HG03175 (cell line): ENCODE data around the gene SCUBE1.

Experiments
- ATAC-seq: cut with Tn5 transposase; IDR thresholded peaks from one replicate; pipeline ENCODE4 v1.9.1; 2021; ENCODE audit warnings: mild to moderate bottlenecking, moderate library complexity; ENCODE audit not compliant: unreplicated experiment

Gene SCUBE1

DNA sequence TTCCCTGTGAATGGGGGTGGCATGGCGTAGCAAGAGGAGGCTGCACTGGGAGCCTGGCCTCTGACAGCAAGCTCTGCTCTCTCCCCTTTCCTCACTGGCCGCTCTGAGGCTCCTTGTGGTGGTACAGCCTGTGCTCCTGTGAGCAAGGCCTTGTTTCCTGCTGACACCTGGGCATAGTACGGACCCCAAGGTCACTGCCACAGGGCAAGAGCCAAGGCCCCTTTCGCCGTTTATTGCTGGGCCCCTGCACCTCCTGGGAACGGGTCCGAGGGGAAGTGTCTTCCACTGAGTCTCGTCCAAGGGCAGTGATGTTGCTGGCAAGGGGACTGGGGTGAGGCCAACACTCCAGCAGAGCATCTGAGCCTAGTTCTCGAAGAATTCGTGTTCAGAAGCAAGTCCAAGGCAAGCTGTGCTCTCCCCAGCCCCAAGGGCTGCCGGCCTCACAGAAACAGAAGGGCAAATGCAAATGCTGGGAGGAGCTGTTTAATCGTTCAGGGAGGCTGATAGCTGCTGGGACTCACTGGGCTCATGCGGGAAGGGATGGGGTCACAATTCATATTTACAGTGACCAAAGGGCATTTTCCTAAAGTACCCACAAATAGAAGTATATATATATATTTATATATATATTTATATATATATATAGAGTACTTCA lies 140.3 kb downstream of the SCUBE1 start:
- no peak for ATAC-seq

GRCh38 chr22:43202326-43202725 lies 140.8 kb downstream of the SCUBE1 start:
- ATAC-seq, result no peak

GRCh38 chr22:43201486-43202219 lies 141.5 kb downstream of the SCUBE1 start:
- no peak for ATAC-seq

GRCh38 chr22:43200555-43200954 lies 142.6 kb downstream of the SCUBE1 start:
- no peak for ATAC-seq

DNA sequence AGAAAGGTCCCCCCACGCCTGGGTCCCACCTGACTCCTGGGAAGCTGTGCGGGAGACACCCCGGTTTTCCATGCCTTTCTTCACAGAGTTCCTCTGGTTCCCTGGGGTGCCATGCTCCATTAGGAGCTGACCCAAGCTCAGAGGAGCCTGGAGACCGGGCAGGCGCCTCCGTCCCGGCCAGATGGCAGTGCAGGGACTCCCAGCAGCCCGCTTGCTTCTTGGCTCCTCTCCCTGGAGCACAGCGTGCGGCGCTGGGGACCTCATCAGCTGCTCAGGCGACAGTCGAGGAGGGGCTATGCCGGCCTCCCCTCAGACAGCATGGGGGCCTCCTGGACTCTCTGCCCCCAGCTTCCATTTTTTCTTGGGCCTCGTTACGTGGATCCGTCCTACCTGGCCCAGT lies 143.1 kb downstream of the SCUBE1 start:
- ATAC-seq, result no peak

DNA sequence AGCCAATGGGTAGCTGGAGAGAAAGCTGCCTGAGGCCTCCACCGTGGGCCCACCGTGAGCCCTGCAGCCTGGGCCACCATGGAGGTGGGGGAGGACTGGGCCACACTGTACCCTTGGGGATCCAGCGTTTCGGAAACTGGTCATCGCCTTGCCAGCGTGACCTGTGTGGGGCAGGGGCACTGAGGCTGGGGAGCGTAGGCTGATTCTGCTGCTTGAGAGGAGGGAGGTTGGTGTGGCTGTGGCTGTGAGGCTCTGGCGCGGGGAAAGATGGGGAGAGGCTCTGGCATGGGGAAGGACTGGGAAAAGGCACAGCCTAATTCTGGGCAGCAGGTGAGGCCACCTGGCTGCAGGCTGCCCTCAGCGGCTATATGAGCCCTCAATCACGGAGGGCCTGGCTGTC lies 143.6 kb downstream of the SCUBE1 start:
- no peak for ATAC-seq

- ATAC-seq, result no peak
These were observed 144.2 kb downstream of the SCUBE1 start for GRCh38 chr22:43198936-43199335.

DNA sequence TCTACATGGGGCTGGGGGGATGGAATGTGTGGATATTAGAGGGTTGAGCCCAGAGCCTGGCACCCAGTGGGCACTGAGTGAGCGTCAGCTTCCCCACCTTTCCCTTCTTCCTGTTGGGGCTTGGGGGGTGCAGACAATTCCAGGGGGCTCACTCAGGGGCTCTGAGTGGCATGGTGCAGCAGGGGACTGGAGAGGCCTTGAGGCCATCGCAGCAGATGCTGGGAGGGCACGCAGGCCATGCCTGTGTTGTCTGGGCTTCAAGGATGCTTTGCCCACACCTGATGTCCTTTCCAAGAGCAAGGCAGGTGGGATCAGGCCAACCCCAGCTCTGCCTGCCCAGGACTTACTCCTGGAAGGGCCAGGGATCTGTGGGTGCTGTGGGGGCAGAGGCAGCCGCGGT lies 145.0 kb downstream of the SCUBE1 start:
- ATAC-seq, result no peak

DNA sequence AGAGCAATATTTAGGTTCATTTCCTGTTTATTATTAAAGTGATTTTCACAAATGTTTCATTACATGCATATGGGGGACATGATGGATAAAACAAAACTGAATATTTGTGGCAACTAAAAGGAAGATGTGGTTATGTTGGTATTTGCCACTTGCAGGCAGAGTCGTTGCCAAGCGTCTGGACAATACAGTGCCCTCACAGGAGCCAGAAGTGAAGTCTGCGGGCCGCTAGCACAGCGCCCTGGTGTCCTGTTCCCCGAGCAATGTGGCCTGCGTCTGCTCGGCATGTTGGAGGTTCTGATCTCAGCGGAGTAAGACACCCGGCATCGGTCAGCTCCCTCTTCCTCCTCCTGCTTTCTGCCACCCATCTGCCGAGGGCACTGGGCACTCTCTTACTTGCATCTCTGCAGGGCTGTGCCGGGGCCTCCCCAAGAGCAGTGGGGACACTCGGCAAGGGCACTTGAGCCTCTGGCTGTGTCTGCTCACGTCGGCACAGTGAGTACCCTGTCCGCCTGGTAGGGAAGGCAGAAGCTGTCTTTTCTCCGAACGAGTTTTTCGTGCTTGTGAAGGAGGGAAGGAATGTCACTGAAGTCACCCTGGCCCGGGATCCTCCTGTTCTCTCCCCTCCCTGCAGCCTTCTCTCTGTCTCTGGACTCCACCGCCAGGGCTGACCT lies 145.8 kb downstream of the SCUBE1 start:
- ATAC-seq, result no peak

- no peak for ATAC-seq
These were observed 151.3 kb downstream of the SCUBE1 start for GRCh38 chr22:43191831-43192230.

DNA sequence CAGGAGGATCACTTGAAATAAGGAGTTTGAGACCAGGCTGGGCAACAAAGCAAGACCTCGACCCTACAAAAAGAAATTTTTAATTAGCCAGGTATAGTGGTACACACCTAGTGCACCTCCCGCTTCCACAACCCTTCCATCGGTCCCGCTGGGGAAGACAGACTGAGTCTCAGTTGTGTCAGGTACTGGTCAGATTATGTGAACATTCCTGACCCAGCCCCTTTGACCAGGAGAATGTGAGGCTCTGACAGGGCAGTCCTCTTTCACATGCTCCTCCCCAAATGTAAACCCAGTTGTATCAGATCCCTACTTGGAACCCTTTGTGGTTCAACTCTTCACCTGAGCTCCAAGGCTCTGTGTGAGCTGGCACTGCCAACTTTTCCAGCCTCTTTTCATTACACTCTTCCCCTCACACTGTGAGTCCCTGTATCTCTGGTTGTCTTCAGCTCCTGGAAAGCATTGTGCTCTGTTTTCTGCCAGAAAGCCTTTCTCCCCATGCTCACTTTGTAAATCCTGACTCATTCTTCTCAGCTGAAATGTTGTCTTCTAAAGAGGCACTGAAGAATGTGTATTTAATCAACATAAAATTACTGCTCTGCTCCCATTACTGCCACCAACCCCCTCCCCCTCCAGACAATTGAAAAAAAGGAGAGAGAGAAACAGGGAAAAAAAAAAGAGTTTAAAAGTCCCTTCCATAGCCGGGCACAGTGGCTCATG lies 154.2 kb downstream of the SCUBE1 start:
- no peak for ATAC-seq

GRCh38 chr22:43187171-43188099 lies 155.7 kb downstream of the SCUBE1 start:
- peak; percentile 81 for ATAC-seq

DNA sequence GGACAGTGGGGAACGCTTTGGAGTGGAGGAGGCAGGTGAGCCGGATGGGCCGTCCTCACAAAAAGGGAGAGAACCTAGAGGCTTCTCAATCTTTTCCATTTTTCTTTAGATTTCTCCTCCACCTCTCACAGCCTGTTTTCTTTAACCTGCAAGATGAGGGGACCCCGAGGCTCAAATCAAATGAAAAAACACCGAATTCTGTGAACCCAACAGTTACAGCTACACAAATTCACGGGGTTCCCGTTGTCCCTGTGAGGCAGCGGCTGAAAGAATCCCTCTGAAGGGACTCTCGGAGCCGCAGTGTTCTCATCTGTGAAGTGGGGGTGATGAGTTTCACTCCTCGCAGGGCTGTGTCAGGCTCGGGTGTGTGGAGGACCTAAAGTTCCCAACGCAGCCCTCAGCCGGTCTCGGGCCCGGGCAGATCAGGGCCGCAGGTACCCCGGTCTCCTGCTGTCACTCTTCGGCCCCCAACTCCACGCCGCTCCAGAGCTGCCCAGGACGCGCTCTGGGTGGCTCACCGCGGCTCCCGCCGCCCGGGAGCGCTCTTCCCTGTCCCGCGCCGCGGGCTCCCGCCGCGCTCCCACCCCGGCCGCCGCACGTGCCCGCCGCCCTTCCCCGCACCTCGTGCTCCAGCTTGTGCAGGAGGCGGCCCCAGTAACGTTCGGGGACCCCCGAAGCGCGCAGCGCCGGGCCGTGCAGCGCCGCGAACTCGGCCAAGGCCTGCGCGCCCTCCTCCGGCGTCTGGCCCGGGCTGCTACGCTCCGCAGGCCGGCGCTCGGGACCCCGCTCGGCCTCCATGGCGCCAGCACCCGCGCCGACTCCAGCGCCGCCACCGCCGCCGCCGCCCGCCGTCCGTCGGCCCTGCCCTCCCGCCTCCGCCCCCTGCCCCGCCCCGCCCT lies 156.7 kb downstream of the SCUBE1 start, which contains the start of gene TTLL12:
Gene TTLL12, minus strand, starts transcription at position 863 of the 899 bp plus-strand sequence. Its CDS starts 65 bp downstream, at position 798.
- ATAC-seq, result no peak

- no peak for ATAC-seq
These were observed 157.3 kb downstream of the SCUBE1 start for GRCh38 chr22:43185860-43186261.

- no peak for ATAC-seq
These were observed 159.5 kb downstream of the SCUBE1 start for GRCh38 chr22:43183496-43184277.

DNA sequence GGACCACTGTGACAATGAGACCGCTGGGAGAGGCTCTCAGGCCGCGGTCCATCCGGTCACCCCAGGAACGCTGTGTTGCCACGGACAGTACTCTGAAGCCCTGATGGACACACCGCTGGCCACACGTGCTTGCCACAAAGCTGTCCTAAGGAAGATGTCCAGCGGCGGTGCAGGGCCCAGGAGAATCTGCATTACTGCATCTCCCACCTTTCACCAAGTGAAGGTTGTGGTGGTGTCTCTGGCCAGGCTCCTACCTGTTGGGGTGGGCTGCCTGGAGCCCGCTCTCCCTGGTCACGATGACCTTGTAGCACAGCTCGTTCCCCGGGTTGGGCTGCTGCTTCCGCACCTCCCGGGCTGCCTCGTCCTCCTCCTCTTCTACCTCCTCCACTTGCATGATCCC lies 160.4 kb downstream of the SCUBE1 start:
- no peak for ATAC-seq

DNA sequence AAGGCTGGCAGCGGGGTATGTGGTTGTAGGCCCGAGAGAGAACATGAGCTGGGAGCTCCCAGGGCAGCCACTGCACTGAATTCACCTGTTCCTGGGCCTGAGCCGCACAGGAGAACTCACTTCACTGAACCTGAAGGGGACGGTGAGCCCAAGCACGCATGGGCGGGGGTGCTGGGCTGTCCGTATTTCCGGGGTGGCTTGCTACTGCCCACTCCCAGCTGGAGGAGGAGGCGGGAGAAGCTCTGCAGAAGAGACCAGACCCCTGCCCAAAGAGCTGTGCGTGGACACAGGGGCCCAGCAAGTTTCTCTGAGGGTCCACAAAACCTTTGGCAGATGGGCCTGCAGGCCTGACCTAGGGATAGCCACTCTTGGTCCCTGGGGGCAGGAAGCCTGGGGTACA lies 161.1 kb downstream of the SCUBE1 start:
- no peak for ATAC-seq

DNA sequence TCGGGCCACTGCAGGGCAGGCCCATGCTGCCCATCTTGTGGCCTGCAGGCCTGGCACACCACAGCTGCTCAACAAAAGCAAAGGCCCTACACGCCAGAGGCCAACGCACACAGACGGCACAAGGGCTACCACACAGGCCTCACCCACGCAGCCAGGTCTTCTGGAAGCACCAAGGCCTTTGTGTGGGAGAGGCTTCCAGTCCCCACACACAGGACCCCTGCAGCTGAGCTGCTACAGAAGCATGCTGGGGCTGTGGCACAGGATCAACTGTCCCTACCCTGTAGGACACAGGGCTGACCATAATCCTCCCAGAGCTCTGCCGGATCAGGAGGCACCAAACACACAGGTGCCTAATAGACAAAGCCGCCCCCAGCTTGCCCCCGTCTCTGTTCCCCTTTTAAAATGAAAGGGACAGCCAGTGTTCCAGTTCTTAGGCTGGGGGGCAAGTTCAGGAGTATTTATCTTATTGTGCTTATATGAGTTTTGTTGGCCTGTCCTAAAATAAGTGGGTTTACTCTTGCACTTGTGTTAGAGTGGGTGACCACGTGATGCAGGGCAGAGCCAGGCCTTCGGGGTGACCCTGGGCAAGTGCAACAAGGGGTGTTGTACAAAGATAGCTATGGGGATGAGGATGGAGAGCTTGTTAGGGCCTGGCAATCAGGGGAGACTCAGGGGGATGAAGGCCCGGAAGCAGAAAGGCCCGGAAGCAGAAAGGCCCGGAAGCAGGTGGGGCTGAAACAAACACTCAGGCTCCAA lies 161.7 kb downstream of the SCUBE1 start:
- ATAC-seq, result no peak
